PFSK-1 (cell line): Measurements from ENCODE around the gene WDR7.

Experiments
- FOXP2 ChIP-seq: optimal IDR thresholded peaks from 2 replicates; pipeline ENCODE3; 2011; ENCODE audit warnings: borderline replicate concordance, control low read depth, inconsistent platforms; ENCODE audit not compliant: insufficient read depth; ENCODE audit errors: extremely low read length, extremely low read depth
- POLR2AphosphoS5 ChIP-seq: IDR thresholded peaks from 2 replicates; pipeline ENCODE4 v1.6.1; 2012; ENCODE audit warnings: low read depth, mild to moderate bottlenecking, control low read depth, low read length, moderate library complexity
- REST ChIP-seq, 2 experiments: IDR thresholded peaks; 2 replicates each; pipeline versions ENCODE4 v1.6.1 to v1.8.0; 2011 to 2012; ENCODE audit warnings: low read depth in 2 of 2, low read length in 2 of 2, control low read depth in 1 of 2, inconsistent platforms in 1 of 2, mild to moderate bottlenecking in 1 of 2, moderate library complexity in 1 of 2; ENCODE audit not compliant: insufficient read depth in 1 of 2
- SIN3A ChIP-seq: IDR thresholded peaks from 2 replicates; pipeline ENCODE4 v1.6.1; 2012; ENCODE audit warnings: mild to moderate bottlenecking, low read length, moderate library complexity, borderline replicate concordance; ENCODE audit not compliant: insufficient read depth
- TAF1 ChIP-seq: IDR thresholded peaks from 2 replicates; pipeline ENCODE4 v1.6.1; 2012; ENCODE audit warnings: low read length, control low read depth, borderline replicate concordance; ENCODE audit not compliant: insufficient read depth

Gene WDR7

DNA sequence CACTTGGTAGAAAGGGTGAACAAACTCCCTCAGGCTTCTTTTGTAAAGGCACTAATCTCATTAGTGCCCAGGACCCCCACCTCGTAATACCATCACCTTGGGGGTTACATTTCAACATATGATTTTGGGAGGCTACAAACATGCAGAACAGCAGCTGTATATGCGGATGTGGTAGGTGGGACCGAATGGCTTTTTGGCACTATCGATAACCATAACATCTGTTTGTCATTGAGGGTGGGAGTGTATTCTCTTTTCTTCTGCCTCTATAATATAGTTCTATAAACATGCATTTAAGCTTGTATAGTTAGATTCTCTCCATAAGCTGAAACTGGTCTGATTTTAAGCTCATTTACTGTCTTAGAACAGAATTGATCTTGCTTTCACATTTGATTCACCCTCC lies 256.6 kb downstream of the WDR7 start:
- TF ChIP-seq SIN3A (no peak), REST (IDR thresholded peaks at IDR 0.05; ENCODE audit: insufficient read depth in 1 of 2, low read depth in 2 of 2, low read length in 2 of 2) (no peak), TAF1 (no peak), FOXP2 (no peak), POLR2AphosphoS5 (no peak)

GRCh38 chr18:56910237-56910636 lies 259.1 kb downstream of the WDR7 start:
- TF ChIP-seq SIN3A: no peak
- TF ChIP-seq TAF1: no peak
- TF ChIP-seq FOXP2: no peak
- TF ChIP-seq POLR2AphosphoS5: no peak
- TF ChIP-seq REST (IDR thresholded peaks at IDR 0.05; ENCODE audit: insufficient read depth in 1 of 2, low read depth in 2 of 2, low read length in 2 of 2): no peak

- TF ChIP-seq TAF1 (no peak), SIN3A (no peak), FOXP2 (no peak), REST (IDR thresholded peaks at IDR 0.05; ENCODE audit: insufficient read depth in 1 of 2, low read depth in 2 of 2, low read length in 2 of 2) (no peak), POLR2AphosphoS5 (no peak)
These were observed 259.8 kb downstream of the WDR7 start for GRCh38 chr18:56910967-56911366.

DNA sequence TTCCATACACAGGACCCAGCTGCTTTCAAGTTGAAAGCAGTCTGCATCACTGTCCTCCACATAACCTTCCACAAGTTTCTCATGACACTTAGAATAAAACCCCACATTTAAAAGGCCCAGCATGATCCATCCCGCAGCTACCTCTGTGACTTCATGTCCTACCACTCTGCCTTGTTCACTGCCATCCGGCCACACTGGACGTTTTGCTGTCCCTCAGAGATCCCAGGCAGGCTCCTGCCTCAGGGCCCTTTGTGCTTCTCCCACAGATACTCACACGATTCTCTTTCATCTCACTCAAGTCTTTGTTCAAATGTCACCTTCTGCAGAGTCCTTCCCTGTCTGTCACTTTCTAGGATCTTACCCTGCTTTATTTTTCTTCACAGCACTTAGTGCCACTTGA lies 262.8 kb downstream of the WDR7 start:
- TF ChIP-seq SIN3A (no peak), POLR2AphosphoS5 (no peak)

DNA sequence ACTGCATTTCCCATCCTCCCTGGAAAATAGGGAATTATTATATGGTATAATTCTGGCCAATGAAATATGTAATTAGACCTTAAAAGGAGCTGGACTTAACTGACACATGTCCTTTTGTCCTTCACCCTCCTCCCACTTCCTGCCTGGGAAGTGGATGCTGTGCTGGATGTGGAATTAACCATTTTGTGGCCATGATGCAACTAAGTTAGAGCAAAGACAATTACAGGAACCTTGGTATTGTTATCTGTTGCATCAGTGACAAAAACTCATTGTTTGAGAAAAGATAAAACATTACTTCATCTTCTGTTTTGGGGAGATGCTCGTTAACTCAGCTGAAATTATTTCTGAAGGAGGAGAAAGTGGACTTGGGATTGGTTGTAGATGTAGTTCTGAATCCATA lies 268.0 kb downstream of the WDR7 start:
- no peak for TF ChIP-seq TAF1
- TF ChIP-seq SIN3A: no peak
- no peak for TF ChIP-seq REST (IDR thresholded peaks at IDR 0.05; ENCODE audit: insufficient read depth in 1 of 2, low read depth in 2 of 2, low read length in 2 of 2)
- TF ChIP-seq POLR2AphosphoS5: no peak
- no peak for TF ChIP-seq FOXP2
